Measurements from ENCODE around the gene HERPUD1.

- TF ChIP-seq CTCF (conservative IDR thresholded peaks at IDR 0.05; ENCODE audit: low read length) = no peak
- no peak for TF ChIP-seq EZH2phosphoT487 (IDR thresholded peaks at IDR 0.05; ENCODE audit: borderline replicate concordance)
Measured at GRCh38 chr16:56987692-56988091, 55.8 kb downstream of the HERPUD1 start.
